K562 (cell line): ENCODE measurements around the gene ALDH16A1.

ENCODE experiments used
- MAFK ChIP-seq: IDR thresholded peaks from 2 replicates; pipeline ENCODE4 v1.6.1; 2011; ENCODE audit warnings: low read length, improper control_type of control experiment
- MAZ ChIP-seq, 2 experiments: fragments of 450-650 bp in 1 of 2; sonication (generic) in 1 of 2; formaldehyde crosslinking; IDR thresholded peaks in 1 of 2; conservative IDR thresholded peaks in 1 of 2; 2 replicates each; pipeline versions ENCODE4 v1.4.0 to v1.5.0; 2020; ENCODE audit warnings: mild to moderate bottlenecking in 1 of 2, missing genetic modification reagents in 1 of 2
- NONO ChIP-seq, 2 experiments: fragments of 200-400 bp in 1 of 2; fragments of 450-650 bp in 1 of 2; formaldehyde crosslinking in 1 of 2; IDR thresholded peaks; 2 replicates each; pipeline ENCODE4 v1.6.1; 2017; ENCODE audit warnings: low read depth in 2 of 2, mild to moderate bottlenecking in 2 of 2, moderate library complexity in 2 of 2, low read length in 1 of 2
- ZHX1 ChIP-seq: fragments of 150-350 bp; conservative IDR thresholded peaks from 2 replicates; pipeline ENCODE4 v1.6.1; 2014; ENCODE audit warnings: low read length
- TF ChIP-seq, protein P1 (sequence below), 3 experiments: IDR thresholded peaks in 2 of 3; conservative IDR thresholded peaks in 1 of 3; 2 replicates each; pipeline ENCODE4 v1.5.1; 2011 to 2012; ENCODE audit warnings: low read length in 3 of 3, mild to moderate bottlenecking in 3 of 3, control low read depth in 2 of 3, improper control_type of control experiment in 1 of 3, inconsistent platforms in 1 of 3, low read depth in 1 of 3, mixed read lengths in 1 of 3, moderate library complexity in 1 of 3; ENCODE audit not compliant: insufficient read depth in 2 of 3

DNA sequence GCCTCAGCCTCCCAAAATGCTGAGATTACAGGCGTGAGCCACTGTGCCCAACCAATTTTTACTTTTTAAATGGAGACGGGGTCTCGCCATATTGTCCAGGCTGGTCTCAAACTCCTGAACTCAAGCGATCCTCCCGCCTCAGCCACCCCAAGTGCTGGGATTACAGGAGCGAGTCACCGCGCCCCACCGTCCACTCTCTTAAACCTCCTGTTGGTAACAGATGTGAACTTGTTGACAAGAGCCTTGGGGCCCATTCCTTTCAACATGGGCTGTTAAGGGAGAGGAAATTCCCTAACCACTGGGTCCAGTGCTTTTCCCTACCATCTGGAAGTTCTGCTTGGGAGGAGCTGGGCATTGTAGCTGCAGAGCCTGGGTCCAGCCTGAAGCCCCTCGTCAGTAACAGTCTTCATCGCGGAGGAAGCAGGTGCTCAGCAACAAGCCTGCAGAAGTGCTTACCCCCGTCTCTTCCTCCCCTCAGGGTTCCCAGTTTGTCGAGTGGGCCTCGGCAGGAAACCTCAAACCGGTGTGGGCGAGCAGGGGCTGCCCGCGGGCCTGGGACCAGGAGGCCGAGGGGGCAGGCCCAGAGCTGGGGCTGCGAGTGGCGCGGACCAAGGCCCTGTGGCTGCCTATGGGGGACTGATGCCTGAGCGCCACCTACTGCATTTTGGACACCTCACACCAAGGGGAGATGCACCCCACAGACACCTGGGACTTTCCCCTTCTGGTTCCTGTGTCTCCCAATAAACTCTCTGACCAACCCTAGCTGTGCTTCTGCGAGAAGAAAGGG lies 17.0 kb downstream of the ALDH16A1 start:
- no peak for TF ChIP-seq MAFK
- TF ChIP-seq ZHX1, result no peak
- TF ChIP-seq MAZ (CRISPR knock-in tag; conservative IDR thresholded peaks at IDR 0.05 in 1 of 2, IDR thresholded peaks at IDR 0.05 in 1 of 2), result no peak
- TF ChIP-seq NONO (IDR thresholded peaks at IDR 0.05; ENCODE audit: low read depth in 2 of 2, low read length in 1 of 2), result no peak
- TF ChIP-seq, protein P1, sequence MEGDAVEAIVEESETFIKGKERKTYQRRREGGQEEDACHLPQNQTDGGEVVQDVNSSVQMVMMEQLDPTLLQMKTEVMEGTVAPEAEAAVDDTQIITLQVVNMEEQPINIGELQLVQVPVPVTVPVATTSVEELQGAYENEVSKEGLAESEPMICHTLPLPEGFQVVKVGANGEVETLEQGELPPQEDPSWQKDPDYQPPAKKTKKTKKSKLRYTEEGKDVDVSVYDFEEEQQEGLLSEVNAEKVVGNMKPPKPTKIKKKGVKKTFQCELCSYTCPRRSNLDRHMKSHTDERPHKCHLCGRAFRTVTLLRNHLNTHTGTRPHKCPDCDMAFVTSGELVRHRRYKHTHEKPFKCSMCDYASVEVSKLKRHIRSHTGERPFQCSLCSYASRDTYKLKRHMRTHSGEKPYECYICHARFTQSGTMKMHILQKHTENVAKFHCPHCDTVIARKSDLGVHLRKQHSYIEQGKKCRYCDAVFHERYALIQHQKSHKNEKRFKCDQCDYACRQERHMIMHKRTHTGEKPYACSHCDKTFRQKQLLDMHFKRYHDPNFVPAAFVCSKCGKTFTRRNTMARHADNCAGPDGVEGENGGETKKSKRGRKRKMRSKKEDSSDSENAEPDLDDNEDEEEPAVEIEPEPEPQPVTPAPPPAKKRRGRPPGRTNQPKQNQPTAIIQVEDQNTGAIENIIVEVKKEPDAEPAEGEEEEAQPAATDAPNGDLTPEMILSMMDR (IDR thresholded peaks at IDR 0.05 in 2 of 3, conservative IDR thresholded peaks at IDR 0.05 in 1 of 3; ENCODE audit: insufficient read depth in 2 of 3, low read depth in 1 of 3, low read length in 3 of 3), result peak; percentile 60 to 69 (median 61)
